HG02763 (cell line): ENCODE results near the gene PPM1H.
"Not testable (repeated sequence)": the region's sequence is repeated elsewhere in the genome, so short reads cannot be mapped to it uniquely, and the experiment has no call there.

Source experiments
- ATAC-seq: cut with Tn5 transposase; IDR thresholded peaks from one replicate; pipeline ENCODE4 v1.9.1; 2021; ENCODE audit warnings: mild to moderate bottlenecking, moderate library complexity; ENCODE audit not compliant: unreplicated experiment

Gene PPM1H

GRCh38 chr12:62739266-62740015 is 195.5 kb downstream of the PPM1H start:
- ATAC-seq: no peak

DNA sequence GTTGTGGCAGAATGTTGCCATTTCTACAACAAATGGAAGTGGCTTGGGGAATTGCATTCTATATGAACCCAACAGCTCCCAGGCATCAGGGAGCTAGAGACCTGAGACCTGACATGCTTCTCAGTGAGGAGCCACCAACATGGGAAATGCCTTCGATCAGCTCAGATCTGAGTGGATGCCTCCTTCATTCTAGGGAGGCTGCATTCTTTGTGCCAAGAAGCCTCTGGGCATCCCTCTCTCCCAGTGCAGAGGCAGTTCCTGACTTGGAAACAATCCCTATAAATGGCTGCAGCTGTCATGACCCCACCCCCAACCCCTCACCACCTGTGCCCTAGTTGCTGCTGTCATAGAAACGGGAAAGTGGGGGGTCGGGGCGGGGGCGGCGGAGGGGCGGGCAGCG is 196.3 kb downstream of the PPM1H start:
- no peak for ATAC-seq

GRCh38 chr12:62738105-62738504 is 196.8 kb downstream of the PPM1H start:
- ATAC-seq: no peak

- ATAC-seq: no peak
These were observed 197.3 kb downstream of the PPM1H start for GRCh38 chr12:62737615-62738014.

DNA sequence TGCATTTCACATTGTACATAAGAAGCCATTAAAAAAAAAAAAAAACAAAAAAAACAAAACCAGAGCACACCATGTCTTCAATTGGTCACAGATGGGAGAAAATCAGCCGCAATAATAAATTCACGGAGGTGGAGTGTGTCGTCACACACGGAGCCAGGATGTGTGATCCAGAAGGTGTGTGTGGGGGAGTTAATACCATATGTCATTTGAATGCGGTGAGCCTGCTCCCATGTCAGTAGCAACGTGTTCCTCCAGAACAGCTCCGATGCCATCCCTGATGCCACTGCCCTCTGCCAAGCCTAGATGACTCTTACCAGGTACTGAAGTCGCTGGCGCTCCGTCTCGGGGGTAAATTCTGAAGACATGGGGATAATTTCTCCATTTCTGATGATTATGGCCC is 197.8 kb downstream of the PPM1H start:
- ATAC-seq: no peak

- ATAC-seq: no peak
These were observed 198.4 kb downstream of the PPM1H start for GRCh38 chr12:62736596-62736995.

DNA sequence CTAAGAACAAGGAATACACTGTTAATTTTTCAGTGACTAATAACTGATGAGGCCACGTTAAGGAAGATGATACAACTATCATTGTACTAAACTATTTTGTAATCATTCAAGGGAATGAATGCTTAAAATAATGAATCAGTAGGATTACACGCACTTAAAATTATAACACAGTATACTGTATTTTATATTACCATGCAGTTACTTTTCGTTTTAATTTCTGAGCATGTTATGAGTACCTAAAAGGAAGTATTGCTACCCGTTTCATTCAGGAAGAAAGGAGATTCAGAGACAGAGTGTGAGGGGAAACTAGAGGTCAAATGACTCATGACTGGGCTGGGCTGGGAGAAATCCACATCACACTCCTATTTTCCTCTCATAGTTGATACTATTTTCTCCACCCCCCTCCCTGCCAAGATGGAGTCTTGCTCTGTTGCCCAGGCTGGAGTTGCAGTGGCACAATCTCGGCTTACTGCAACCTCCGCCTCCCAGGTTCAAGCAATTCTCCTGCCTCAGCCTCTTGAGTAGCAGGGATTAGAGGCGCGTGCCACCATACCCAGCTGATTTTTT is 202.0 kb downstream of the PPM1H start:
- ATAC-seq: no peak

GRCh38 chr12:62731055-62731820 is 203.7 kb downstream of the PPM1H start:
- ATAC-seq: no peak

DNA sequence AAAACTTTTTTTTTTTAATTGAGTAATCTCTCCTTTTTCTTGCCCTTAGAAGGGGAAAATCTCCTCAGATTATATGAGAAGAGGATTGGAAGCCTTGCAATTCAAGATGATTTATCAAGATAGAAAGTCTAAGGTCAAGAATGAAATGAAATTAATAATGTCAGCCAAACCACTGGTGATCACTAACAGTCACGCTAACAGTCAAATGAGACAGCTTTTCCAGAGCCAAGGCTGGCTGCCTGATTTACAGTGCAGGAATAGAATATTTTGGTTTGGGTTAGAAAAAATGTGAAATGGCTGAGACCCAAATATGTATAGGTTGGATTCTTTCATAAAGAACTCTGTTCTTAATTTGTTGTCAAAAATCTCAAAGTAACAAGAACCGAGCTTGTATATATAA is 204.3 kb downstream of the PPM1H start:
- ATAC-seq: no peak

DNA sequence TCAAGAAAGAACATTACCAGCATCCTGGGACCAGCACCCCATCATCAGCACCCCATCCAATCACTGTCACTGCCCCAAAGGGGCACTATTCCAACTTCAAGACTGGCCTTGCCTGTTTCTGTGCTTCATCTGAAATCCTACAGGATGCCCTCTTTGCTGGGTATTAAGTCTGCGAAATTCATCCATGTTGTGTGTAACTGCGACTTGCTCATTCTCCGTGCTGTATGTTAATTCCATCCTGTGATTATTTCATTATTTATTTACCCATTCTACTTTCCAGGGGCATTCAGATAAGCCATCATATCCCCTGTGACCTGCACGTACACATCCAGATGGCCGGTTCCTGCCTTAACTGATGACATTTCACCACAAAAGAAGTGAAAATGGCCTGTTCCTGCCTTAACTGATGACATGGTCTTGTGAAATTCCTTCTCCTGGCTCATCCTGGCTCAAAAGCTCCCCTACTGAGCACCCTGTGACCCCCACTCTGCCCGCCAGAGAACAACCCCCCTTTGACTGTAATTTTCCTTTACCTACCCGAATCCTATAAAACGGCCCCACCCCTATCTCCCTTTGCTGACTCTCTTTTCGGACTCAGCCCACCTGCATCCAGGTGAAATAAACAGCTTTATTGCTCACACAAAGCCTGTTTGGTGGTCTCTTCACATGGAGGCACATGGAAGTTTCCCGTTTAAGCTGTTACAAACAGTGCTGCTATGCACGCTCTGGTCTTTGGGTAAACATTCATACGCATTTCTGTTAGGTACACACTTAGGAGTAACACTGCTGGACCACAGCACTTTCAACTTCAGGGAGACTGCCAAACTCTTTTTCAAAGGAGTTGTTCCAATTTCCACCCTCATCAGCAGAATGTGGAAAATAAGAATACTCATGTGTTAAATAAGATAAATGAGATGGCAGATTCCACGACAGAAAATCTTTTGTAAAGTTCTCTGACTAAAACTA is 205.1 kb downstream of the PPM1H start:
- not testable (repeated sequence) for ATAC-seq

GRCh38 chr12:62728741-62729140 is 206.2 kb downstream of the PPM1H start:
- no peak for ATAC-seq

DNA sequence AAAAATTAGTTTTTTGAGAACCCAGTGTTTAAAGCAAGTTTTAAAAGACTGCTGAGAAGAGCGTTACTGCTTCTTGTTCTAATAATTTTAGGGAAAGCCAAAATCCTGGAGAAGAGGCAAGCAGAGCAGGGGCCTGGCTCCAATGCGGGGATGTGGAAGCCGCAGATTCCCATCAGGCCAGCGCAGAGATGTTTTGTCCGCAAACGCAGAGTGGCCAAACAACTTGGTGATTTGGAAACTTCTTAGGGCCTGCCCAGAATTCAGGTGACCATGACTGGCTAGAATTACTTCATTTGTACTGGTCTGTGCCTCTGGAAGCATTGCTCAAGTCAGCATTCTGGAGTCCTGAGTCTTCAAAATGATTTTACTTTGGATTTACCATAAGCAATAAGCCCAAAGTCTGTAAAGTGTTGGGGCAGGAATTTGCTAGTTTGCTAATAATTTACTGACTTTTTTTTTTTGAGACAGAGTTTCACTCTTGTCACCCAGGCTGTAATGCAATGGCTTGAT is 208.4 kb downstream of the PPM1H start:
- ATAC-seq: no peak

DNA sequence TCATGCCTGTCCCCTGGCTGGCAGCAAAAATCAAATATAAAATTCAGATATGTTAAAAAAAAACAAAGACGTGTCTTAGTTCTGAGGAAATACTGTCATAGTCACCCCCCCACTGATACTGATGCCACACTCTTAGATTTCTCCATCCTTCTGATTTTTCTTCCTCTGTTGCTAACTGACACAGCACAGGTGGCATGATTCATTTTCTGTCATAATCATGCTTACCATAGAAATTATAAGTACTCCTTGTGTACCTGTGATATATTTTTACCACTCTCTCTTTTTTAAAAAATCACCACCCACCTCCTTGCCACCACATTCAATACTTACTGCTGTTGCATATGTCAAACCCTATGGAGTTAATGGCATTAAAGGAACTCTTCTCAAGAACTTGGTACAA is 209.2 kb downstream of the PPM1H start:
- no peak for ATAC-seq

GRCh38 chr12:62724947-62725451 is 210.0 kb downstream of the PPM1H start:
- ATAC-seq: no peak

DNA sequence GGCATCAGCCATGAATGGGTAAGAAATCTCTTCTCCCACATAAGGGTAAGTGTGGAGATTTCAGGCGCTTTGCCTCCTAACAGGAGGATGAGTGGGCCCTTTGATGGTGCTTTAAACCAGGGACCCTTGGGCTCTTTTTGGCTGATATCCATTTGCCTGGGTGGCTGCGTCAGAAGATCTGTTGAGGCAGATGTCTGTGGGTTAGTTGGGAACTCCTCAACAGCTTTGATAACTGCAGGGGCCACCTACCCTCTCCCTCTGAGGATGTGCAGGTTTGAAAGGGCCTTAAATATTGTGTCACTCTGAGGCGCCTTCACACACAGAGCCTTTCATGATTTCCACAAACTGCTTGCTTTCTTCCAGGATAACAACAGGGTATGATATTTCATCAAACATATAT is 210.7 kb downstream of the PPM1H start:
- ATAC-seq: no peak

- no peak for ATAC-seq
These were observed 211.8 kb downstream of the PPM1H start for GRCh38 chr12:62722971-62723680.

DNA sequence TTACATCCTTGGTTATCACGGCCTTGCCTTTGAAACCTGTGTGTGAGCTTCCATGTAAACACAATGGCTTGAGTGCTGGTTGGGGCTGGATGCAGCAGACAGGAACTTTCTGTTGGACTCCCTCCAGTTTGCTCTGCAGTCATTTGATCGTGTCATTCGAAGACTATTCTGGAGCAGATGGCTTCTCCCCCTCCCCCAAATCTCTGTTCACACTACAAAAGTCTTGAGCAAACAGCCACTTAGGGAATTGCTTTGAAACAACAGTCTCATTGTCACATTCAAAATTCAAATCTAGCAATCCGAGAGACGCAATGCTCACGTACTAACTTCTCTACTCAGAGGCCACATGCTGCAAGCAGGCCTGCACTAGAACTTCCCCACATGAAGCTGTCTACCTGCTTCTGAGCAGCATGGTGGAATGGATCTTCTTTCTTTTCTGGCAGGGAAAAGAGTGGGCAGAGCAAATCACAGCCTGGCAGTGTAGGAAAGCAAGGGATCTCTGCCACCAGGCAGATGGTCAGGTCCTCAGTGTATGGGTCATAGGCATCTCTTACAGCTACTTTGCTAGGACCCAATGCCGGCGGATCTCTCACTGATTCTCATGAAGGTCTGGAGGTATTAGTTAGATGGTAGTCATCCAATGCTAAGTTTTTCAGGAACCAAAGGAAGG is 214.2 kb downstream of the PPM1H start:
- no peak for ATAC-seq

- no peak for ATAC-seq
These were observed 214.9 kb downstream of the PPM1H start for GRCh38 chr12:62720025-62720424.

DNA sequence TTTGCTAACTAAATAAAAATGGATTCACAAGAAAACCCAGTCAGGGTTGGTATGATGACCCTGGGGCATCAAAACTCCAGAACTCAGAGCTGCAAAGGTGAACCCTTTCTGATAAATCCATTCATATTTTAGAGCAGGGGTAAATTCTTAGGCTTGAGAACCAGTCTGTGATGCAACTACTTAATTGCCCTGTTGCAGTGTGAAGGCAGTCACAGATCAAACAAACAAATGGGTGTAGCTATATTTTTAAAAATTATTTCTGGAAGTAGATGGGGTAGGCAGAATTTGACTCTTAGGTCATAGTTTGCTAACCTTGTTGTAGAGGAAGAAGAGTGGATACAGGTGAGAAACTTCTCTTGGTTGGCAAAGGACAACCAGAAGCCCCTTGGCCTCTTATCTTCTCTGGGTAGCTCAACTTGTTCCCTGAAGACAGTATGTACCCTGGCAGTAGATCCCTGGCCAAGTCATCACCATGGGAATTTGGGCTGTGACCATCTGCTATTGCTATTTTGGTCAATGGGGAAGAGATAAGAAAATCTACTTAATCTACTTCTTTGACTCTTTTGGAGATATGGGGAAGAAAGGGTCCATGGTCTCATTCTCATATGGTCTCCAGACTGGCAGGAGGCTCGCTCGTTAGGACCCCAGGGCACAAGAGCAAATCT is 216.1 kb downstream of the PPM1H start:
- no peak for ATAC-seq
